22Rv1 (cell line): ENCODE data around the gene PDCD11.

Experiments
- H3K27ac ChIP-seq: fragments of 450-650 bp; 2 replicates; pipeline ENCODE4 v1.5.1; 2017
- ZFX ChIP-seq: fragments of 450-650 bp; IDR thresholded peaks from 2 replicates; pipeline ENCODE4 v1.6.1; 2017; ENCODE audit warnings: antibody characterized with exemption, borderline replicate concordance
- TF ChIP-seq, protein P1 (sequence below): fragments of 450-650 bp; IDR thresholded peaks from 2 replicates; pipeline ENCODE4 v1.5.1; 2017; ENCODE audit warnings: mild to moderate bottlenecking

PDCD11 gene

GRCh38 chr10:103467406-103467805 is 71.0 kb downstream of the PDCD11 start:
- H3K27ac ChIP-seq, result no peak overlapping the region
- TF ChIP-seq ZFX, result no peak
- TF ChIP-seq, protein P1, sequence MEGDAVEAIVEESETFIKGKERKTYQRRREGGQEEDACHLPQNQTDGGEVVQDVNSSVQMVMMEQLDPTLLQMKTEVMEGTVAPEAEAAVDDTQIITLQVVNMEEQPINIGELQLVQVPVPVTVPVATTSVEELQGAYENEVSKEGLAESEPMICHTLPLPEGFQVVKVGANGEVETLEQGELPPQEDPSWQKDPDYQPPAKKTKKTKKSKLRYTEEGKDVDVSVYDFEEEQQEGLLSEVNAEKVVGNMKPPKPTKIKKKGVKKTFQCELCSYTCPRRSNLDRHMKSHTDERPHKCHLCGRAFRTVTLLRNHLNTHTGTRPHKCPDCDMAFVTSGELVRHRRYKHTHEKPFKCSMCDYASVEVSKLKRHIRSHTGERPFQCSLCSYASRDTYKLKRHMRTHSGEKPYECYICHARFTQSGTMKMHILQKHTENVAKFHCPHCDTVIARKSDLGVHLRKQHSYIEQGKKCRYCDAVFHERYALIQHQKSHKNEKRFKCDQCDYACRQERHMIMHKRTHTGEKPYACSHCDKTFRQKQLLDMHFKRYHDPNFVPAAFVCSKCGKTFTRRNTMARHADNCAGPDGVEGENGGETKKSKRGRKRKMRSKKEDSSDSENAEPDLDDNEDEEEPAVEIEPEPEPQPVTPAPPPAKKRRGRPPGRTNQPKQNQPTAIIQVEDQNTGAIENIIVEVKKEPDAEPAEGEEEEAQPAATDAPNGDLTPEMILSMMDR, result no peak

DNA sequence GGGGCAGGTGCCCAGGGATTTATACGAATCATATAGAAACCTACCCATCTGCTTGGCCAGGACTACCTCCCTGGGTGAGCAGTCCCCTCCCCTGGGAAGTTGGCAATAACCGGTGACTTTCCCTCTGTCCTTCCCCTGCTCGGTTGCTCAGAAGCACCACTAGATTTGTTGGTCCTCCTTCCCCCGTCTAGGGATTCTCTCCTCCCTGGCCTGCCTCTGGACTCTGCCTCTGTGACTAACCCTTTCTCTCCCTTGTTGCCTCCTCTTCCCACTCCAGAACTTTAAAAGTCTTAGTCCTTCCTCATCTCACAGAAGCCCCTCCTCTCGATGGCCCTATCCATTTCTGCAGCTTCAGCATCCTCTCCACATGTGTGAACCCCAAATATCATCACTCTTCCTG is 72.8 kb downstream of the PDCD11 start:
- no peak for TF ChIP-seq ZFX
- TF ChIP-seq, protein P1, result no peak
- no peak overlapping the region for H3K27ac ChIP-seq

- TF ChIP-seq ZFX, result no peak
- TF ChIP-seq, protein P1, result no peak
- no peak overlapping the region for H3K27ac ChIP-seq
These were observed 74.6 kb downstream of the PDCD11 start for GRCh38 chr10:103470761-103471653.

- TF ChIP-seq, protein P1, result no peak
- no peak for TF ChIP-seq ZFX
- H3K27ac ChIP-seq, result no peak overlapping the region
These were observed 75.6 kb downstream of the PDCD11 start for GRCh38 chr10:103472005-103472404.

DNA sequence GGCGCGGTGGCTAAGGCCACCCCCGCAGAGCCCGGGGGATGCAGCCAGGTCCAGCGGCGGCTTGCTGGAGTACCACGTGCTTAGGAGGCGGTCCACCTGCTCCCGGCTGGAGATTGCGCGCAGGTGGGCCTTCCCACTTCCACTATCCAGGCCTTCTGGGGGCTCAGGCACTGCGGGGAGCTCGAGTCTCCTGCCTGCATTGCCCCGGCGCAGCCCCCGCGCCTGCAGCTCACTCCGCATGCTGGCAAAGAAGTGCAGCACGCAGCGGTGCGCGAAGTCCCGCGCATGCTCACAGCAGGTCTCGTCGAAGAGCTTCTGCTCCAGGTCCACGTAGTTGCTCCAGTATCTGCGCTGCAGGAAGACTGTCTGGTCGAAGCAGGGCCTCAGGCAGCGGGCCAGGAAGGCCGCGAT is 76.8 kb downstream of the PDCD11 start:
- TF ChIP-seq ZFX, result no peak
- TF ChIP-seq, protein P1, result no peak
- H3K27ac ChIP-seq, result no peak overlapping the region

DNA sequence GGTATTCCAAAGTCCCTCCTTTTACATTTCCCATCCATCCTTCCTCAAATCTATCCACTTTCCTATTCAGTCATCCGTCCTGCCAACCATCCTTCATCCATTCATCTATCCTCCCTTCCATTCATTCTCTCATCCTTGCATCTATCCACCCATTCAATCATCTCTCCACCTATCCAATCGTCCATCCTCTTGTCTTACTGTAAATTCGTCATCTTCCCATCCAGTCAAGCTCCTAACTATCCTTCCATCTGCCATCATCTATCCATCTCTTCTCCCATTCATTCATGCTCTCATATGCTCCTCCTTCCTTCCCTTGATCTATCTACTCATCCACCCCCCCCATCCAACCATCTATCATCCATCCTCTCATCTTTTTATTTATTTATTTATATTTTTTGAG is 77.7 kb downstream of the PDCD11 start:
- TF ChIP-seq, protein P1, result no peak
- H3K27ac ChIP-seq, result no peak overlapping the region

- no peak for TF ChIP-seq ZFX
- TF ChIP-seq, protein P1, result no peak
- H3K27ac ChIP-seq, result no peak overlapping the region
These were observed 79.0 kb downstream of the PDCD11 start for GRCh38 chr10:103475437-103475836.
